Karpas-422 (cell line): Measurements from ENCODE around the gene GBP6. TPM values are rescaled to one million over a fixed set of nuclear protein-coding genes. Genes with fewer than 3 reads are reported as not detected.
"Not testable (repeated sequence)": the region's sequence is repeated elsewhere in the genome, so short reads cannot be mapped to it uniquely, and the experiment has no call there.

Source experiments
- DNase-seq: peaks from one replicate; pipeline ENCODE4 v3.0.0-alpha.2; 2015
- H2AFZ ChIP-seq: fragments of 200-600 bp; sonication (generic); 2 replicates; pipeline ENCODE4 v1.6.1; 2014; ENCODE audit warnings: antibody characterized with exemption, low read length, mixed read lengths
- H3K27ac ChIP-seq: fragments of 200-600 bp; sonication (generic); 2 replicates; pipeline ENCODE4 v1.5.1; 2014; ENCODE audit warnings: mild to moderate bottlenecking, low read length, moderate library complexity
- H3K27me3 ChIP-seq: fragments of 200-600 bp; sonication (generic); 2 replicates; pipeline ENCODE4 v1.6.1; 2014; ENCODE audit warnings: low read length, mixed read lengths
- H3K36me3 ChIP-seq: fragments of 200-600 bp; sonication (generic); 2 replicates; pipeline ENCODE4 v1.6.1; 2014; ENCODE audit warnings: low read length, mixed read lengths; ENCODE audit not compliant: insufficient read depth
- H3K4me1 ChIP-seq: fragments of 200-600 bp; sonication (generic); 2 replicates; pipeline ENCODE4 v1.6.1; 2014; ENCODE audit warnings: mild to moderate bottlenecking, low read length, mixed read lengths
- H3K4me2 ChIP-seq: fragments of 200-600 bp; sonication (generic); 2 replicates; pipeline ENCODE4 v1.6.1; 2014; ENCODE audit warnings: low read length, low read depth, mild to moderate bottlenecking; ENCODE audit not compliant: poor library complexity, severe bottlenecking
- H3K4me3 ChIP-seq: fragments of 200-600 bp; sonication (generic); 2 replicates; pipeline ENCODE4 v1.5.1; 2014; ENCODE audit warnings: mild to moderate bottlenecking, antibody characterized with exemption, low read length, mixed read lengths
- H3K79me2 ChIP-seq: fragments of 200-600 bp; sonication (generic); 2 replicates; pipeline ENCODE4 v1.6.1; 2014; ENCODE audit warnings: mild to moderate bottlenecking, low read length, mixed read lengths
- H3K9ac ChIP-seq: fragments of 200-600 bp; sonication (generic); 2 replicates; pipeline ENCODE4 v1.6.0; 2014; ENCODE audit warnings: low read length
- H3K9me2 ChIP-seq: fragments of 200-600 bp; sonication (generic), shearing (Covaris generic); replicated peaks from 2 replicates; pipeline ENCODE4 v1.6.0; 2014; ENCODE audit warnings: mild to moderate bottlenecking, low read length, moderate library complexity; ENCODE audit not compliant: insufficient read depth
- H3K9me3 ChIP-seq: fragments of 300-700, 200-600 bp; sonication (generic); 2 replicates; pipeline ENCODE4 v1.6.1; 2014; ENCODE audit warnings: low read length, mixed read lengths
- H4K20me1 ChIP-seq: fragments of 200-600 bp; sonication (generic); 2 replicates; pipeline ENCODE4 v1.6.1; 2014; ENCODE audit warnings: mild to moderate bottlenecking, antibody characterized with exemption, low read length, low read depth; ENCODE audit not compliant: insufficient read depth
- total RNA-seq: library from RNA; depleted of rRNA; stranded (reverse); fragments of >200 nt; shearing (Covaris generic); gene quantifications from 2 replicates; pipeline ENCODE4 v1.2.3, GENCODE V29; 2014; ENCODE audit warnings: low replicate concordance

GBP6 gene
- total RNA-seq, 1 experiment from 2014 or later, result not detected

DNA sequence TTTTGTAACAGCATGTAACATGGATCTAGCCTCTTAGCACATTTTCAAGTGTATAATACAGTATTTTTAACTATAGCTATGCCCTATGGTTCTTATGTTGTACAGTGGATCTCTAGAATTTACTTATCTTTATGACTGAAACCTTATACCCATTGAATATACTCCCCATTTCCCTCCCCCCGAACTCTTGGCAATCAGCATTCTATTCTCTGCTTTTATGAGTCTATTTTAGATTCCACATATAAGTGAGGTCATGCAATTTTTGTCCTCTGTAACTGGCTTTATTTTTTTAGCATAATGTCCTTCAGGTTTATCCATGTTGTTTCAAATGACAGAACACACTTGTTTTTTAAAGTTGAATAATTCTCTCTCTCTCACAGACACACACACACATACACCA lies 3.1 kb upstream of the GBP6 start:
- no peaks in the 10 kb centered on the region for H3K79me2 ChIP-seq
- H3K4me3 ChIP-seq, result no peak overlapping the region
- H3K4me2 ChIP-seq, result no peak overlapping the region
- H4K20me1 ChIP-seq, result no peaks in the 10 kb centered on the region
- no peak overlapping the region for H3K9ac ChIP-seq
- H3K36me3 ChIP-seq, result no peaks in the 10 kb centered on the region
- no peaks in the 10 kb centered on the region for H3K4me1 ChIP-seq
- no peak for DNase-seq
- H3K27ac ChIP-seq, result no peak overlapping the region
- H3K27me3 ChIP-seq, result no peaks in the 10 kb centered on the region
- H3K9me2 ChIP-seq, result no peaks in the 10 kb centered on the region
- H3K9me3 ChIP-seq, result no peaks in the 10 kb centered on the region
- H2AFZ ChIP-seq, result no peak overlapping the region

DNA sequence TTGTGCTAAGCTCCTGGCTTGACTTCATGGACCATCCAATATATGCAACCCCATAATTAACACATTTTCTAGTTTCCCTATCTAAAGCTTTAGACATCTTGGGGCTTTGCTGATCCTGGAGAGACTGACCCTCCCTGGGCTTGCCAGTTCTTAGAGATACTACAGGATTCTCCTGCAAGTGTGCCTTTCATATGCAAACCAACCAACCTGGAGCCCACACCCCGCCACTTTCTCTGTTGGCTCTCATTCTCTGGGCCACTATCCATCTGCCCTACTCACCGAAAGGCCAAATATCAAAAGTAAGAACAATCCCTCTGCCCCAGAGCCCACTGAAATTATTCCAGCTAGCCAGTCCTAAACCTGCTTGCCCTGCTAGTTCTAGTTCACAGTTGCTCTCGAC lies 2.2 kb upstream of the GBP6 start:
- H3K4me2 ChIP-seq, result no peak overlapping the region
- H3K4me1 ChIP-seq, result no peaks in the 10 kb centered on the region
- no peaks in the 10 kb centered on the region for H3K36me3 ChIP-seq
- no peaks in the 10 kb centered on the region for H3K27me3 ChIP-seq
- H3K27ac ChIP-seq, result no peak overlapping the region
- H3K9me3 ChIP-seq, result no peaks in the 10 kb centered on the region
- H2AFZ ChIP-seq, result no peak overlapping the region
- no peaks in the 10 kb centered on the region for H4K20me1 ChIP-seq
- H3K79me2 ChIP-seq, result no peaks in the 10 kb centered on the region
- DNase-seq, result no peak
- no peaks in the 10 kb centered on the region for H3K9me2 ChIP-seq
- no peak overlapping the region for H3K4me3 ChIP-seq
- no peak overlapping the region for H3K9ac ChIP-seq

DNA sequence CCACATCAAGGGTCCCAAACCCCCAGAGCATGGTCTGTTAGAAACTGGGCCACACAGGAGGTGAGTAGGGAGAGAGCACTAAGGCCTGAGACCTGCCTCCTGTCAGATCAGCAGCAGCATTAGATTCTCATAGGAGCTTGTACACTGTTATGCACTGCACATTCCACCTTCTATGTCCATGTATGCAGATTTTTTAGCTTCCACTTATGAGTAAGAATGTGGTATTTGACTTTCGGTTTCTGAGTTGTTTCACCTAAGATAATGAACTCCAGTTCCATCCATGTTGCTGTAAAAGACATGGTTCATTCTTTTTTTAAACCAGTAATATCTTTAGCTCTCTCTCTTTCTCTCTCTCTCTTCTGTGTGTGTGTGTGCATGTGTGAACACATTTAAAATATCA lies 663 bp upstream of the GBP6 start:
- no peaks in the 10 kb centered on the region for H4K20me1 ChIP-seq
- no peak for DNase-seq
- H2AFZ ChIP-seq, result no peak overlapping the region

DNA sequence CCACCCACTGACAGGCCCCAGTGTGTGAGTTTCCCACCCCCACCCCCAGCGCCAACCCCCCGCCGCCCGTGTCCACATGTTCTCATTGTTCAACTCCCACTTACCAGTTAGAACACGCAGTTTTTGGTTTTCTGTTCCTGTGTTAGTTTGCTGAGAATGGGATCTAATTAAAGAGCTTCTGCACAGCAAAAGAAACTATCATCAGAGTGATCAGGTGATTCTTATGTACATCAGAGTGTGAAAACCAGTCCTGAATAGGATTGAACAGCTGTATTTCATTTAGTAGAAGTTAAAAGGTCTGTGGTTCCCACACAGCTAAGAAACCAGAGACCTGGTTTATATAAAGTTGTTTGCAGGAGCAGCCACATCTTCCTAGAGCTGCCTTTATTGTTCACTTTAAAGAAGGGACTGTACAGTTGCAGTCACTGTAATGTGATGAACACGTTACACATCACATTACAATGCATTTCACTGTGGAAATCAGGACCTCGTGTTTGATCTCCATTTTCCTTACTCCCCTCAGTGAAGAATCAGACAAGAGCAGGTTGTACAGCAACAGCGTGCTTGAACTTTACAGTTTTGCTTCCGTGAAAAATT lies 1.2 kb downstream of the GBP6 start:
- H4K20me1 ChIP-seq, result no peaks in the 10 kb centered on the region
- no peak overlapping the region for H3K4me3 ChIP-seq
- H3K27ac ChIP-seq, result no peak overlapping the region

More for the DNA sequence above, 663 bp upstream of the GBP6 start:
- Histone ChIP-seq H3K79me2 (no peaks in the 10 kb centered on the region), H3K4me3 (no peak overlapping the region), H3K27me3 (no peaks in the 10 kb centered on the region), H3K9me2 (no peaks in the 10 kb centered on the region), H3K9ac (no peak overlapping the region), H3K4me1 (no peaks in the 10 kb centered on the region), H3K27ac (no peak overlapping the region), H3K36me3 (no peaks in the 10 kb centered on the region), H3K4me2 (no peak overlapping the region), H3K9me3 (no peaks in the 10 kb centered on the region)

DNA sequence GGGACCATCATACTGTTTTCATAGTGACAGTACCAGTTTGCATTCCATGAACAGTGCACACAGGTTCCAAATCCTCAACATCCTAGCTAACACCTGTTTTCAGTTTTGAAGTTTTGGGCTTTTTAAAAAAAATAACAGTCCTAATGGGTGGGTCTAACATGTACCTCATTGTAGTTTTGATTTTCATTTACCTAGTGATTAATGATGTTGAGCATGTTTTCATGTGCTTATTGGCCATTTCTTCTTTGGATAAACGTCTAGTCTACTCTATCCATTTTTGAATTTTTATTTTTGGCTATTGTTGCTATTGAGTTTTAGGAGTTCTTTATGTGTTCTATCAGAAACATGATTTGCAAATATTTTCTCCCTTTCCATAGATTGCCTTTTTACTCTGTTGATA lies 3.4 kb downstream of the GBP6 start:
- no peak overlapping the region for H3K4me2 ChIP-seq
- H3K9me2 ChIP-seq, result no peaks in the 10 kb centered on the region
- no peak overlapping the region for H3K4me3 ChIP-seq
- H3K27me3 ChIP-seq, result no peaks in the 10 kb centered on the region
- H3K9ac ChIP-seq, result no peak overlapping the region
- H3K9me3 ChIP-seq, result no peaks in the 10 kb centered on the region
- no peaks in the 10 kb centered on the region for H3K4me1 ChIP-seq
- H3K27ac ChIP-seq, result no peak overlapping the region
- no peak for DNase-seq
- H3K36me3 ChIP-seq, result no peaks in the 10 kb centered on the region
- H4K20me1 ChIP-seq, result no peaks in the 10 kb centered on the region
- H2AFZ ChIP-seq, result no peak overlapping the region
- no peaks in the 10 kb centered on the region for H3K79me2 ChIP-seq

More for the DNA sequence above, 1.2 kb downstream of the GBP6 start:
- H3K9me2 ChIP-seq, result no peaks in the 10 kb centered on the region
- H3K36me3 ChIP-seq, result no peaks in the 10 kb centered on the region
- no peaks in the 10 kb centered on the region for H3K27me3 ChIP-seq
- H3K79me2 ChIP-seq, result no peaks in the 10 kb centered on the region
- no peak overlapping the region for H3K9ac ChIP-seq
- no peaks in the 10 kb centered on the region for H3K9me3 ChIP-seq
- H3K4me2 ChIP-seq, result no peak overlapping the region
- no peak overlapping the region for H2AFZ ChIP-seq
- H3K4me1 ChIP-seq, result no peaks in the 10 kb centered on the region
- no peak for DNase-seq

DNA sequence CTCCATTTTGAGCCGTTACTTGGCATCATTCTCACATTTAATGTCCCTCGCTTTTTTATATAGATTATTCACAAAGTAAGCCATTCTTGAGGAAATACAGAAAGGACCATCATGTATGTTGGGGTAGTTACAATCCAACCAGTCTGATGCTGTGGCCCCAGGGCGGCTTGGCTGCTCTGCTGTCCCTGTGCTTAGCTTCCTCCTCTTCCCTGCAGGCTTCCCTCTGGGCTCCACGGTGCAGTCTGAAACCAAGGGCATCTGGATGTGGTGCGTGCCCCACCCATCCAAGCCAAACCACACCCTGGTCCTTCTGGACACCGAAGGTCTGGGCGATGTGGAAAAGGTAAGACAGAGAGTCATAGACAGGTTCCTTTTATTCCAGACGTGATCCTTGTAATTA lies 5.5 kb downstream of the GBP6 start:
- DNase-seq, result no peak
- Histone ChIP-seq H3K4me1 (no peaks in the 10 kb centered on the region), H3K4me2 (no peak overlapping the region), H4K20me1 (no peaks in the 10 kb centered on the region), H3K27me3 (no peaks in the 10 kb centered on the region), H3K9me2 (no peaks in the 10 kb centered on the region), H3K36me3 (no peaks in the 10 kb centered on the region), H2AFZ (no peak overlapping the region), H3K9ac (no peak overlapping the region), H3K4me3 (no peak overlapping the region), H3K79me2 (no peaks in the 10 kb centered on the region), H3K27ac (no peak overlapping the region), H3K9me3 (no peaks in the 10 kb centered on the region)

DNA sequence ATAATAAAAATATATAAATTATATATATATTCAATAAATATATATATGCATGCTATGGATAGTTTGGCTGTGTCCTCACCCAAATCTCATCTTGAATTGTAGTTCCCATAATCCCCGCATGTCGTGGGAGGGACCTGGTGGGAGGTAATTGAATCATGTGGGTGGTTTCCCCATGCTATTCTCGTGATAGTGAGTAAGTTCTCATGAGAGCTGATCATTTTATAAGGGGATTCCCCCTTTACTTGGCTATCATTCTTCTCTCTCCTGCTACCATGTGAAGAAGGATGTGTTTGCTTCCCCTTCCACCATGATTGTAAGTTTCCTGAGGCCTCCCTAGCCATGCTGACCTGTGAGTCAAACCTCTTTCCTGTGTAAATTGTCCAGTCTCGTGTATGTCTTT lies 10.0 kb downstream of the GBP6 start:
- not testable (repeated sequence) for DNase-seq, H3K36me3 ChIP-seq, H3K27me3 ChIP-seq, H3K9me2 ChIP-seq, H3K27ac ChIP-seq, H3K4me2 ChIP-seq, H3K4me3 ChIP-seq, H3K4me1 ChIP-seq, H3K9me3 ChIP-seq, H3K9ac ChIP-seq, H2AFZ ChIP-seq, H3K79me2 ChIP-seq, H4K20me1 ChIP-seq

DNA sequence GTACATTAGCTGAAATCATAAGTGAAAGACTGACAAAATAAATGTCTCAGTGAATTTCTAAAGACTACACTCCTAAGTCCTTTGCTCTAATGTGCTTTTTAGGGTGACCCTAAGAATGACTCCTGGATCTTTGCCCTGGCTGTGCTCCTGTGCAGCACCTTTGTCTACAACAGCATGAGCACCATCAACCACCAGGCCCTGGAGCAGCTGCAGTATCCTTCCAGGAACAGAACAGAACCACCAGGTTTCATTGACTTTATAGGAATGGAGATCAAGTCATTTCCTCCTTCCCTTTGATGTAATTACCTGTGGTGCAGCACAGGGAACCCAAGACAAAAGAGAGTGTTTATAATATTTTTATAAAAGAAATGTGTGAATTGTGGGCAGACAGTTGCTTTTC lies 14.1 kb downstream of the GBP6 start:
- Histone ChIP-seq H3K9me2 (no peaks in the 10 kb centered on the region), H3K36me3 (no peaks in the 10 kb centered on the region), H3K27ac (no peak overlapping the region), H3K27me3 (no peaks in the 10 kb centered on the region; the same call in 1 of the 2 replicates), H3K9me3 (no peaks in the 10 kb centered on the region), H3K4me3 (no peak overlapping the region), H3K4me1 (no peaks in the 10 kb centered on the region), H4K20me1 (no peaks in the 10 kb centered on the region), H3K79me2 (no peaks in the 10 kb centered on the region), H3K4me2 (no peak overlapping the region), H2AFZ (no peak overlapping the region), H3K9ac (no peak overlapping the region)
- no peak for DNase-seq

DNA sequence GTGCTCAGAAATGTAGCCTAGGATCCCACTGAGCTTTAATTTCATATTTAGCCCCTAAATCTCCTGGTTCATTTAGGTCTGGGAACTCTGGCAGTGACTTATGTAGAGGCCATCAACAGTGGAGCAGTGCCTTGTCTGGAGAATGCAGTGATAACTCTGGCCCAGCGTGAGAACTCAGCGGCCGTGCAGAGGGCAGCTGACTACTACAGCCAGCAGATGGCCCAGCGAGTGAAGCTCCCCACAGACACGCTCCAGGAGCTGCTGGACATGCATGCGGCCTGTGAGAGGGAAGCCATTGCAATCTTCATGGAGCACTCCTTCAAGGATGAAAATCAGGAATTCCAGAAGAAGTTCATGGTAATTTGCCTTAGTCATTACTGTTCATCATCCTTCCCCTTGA lies 17.8 kb downstream of the GBP6 start:
- Histone ChIP-seq H3K79me2 (no peaks in the 10 kb centered on the region), H4K20me1 (no peaks in the 10 kb centered on the region), H2AFZ (no peak overlapping the region), H3K4me2 (no peak overlapping the region), H3K27me3 (no peaks in the 10 kb centered on the region; the same call in 1 of the 2 replicates), H3K9ac (no peak overlapping the region), H3K4me3 (no peak overlapping the region), H3K27ac (no peak overlapping the region), H3K4me1 (no peaks in the 10 kb centered on the region), H3K36me3 (no peaks in the 10 kb centered on the region), H3K9me2 (no peaks in the 10 kb centered on the region), H3K9me3 (no peaks in the 10 kb centered on the region)
- no peak for DNase-seq
